Fibroblast of lung (primary cell): Measurements from ENCODE around the gene MARK3. TPM values are rescaled to one million over a fixed set of nuclear protein-coding genes. Genes with fewer than 3 reads are reported as not detected.

Source experiments
- DNase-seq, 2 donors: peaks; one replicate each; pipeline versions ENCODE4 v3.0.0 to v3.0.0-alpha.2; 2010; ENCODE audit warnings: low read depth in 2 of 2
- H2AFZ ChIP-seq: 2 replicates; pipeline ENCODE4 v1.5.1; 2012; ENCODE audit warnings: low read length, control low read depth, inconsistent platforms
- H3K27ac ChIP-seq: 2 replicates; pipeline ENCODE4 v1.5.1; 2011; ENCODE audit warnings: low read length, control low read depth; ENCODE audit not compliant: insufficient read depth
- H3K27me3 ChIP-seq: 2 replicates; pipeline ENCODE4 v1.5.1; 2011; ENCODE audit warnings: mild to moderate bottlenecking, low read length; ENCODE audit not compliant: control insufficient read depth, insufficient read depth
- H3K36me3 ChIP-seq: 2 replicates; pipeline ENCODE4 v1.5.1; 2011; ENCODE audit warnings: low read length; ENCODE audit not compliant: control insufficient read depth, insufficient read depth
- H3K4me1 ChIP-seq: 2 replicates; pipeline ENCODE4 v1.5.1; 2011; ENCODE audit warnings: low read length; ENCODE audit not compliant: control insufficient read depth, insufficient read depth; ENCODE audit errors: extremely low read depth
- H3K4me2 ChIP-seq: 2 replicates; pipeline ENCODE4 v1.5.1; 2011; ENCODE audit warnings: low read length, control low read depth; ENCODE audit not compliant: insufficient read depth; ENCODE audit errors: extremely low read depth
- H3K4me3 ChIP-seq, 4 experiments: fragments of 200-600 bp in 1 of 4; sonication (generic) in 1 of 4; replicated peaks in 1 of 4; 2 replicates each; pipeline ENCODE4 v1.5.1; 2011 to 2016; ENCODE audit warnings: low read length in 4 of 4, low read depth in 3 of 4, mild to moderate bottlenecking in 3 of 4, control low read depth in 2 of 4, inconsistent platforms in 1 of 4, mixed read lengths in 1 of 4; ENCODE audit not compliant: insufficient read depth in 1 of 4; ENCODE audit errors: control extremely low read depth in 1 of 4
- H3K79me2 ChIP-seq: 2 replicates; pipeline ENCODE4 v1.5.1; 2012; ENCODE audit warnings: mild to moderate bottlenecking, low read length, inconsistent platforms; ENCODE audit not compliant: control insufficient read depth, insufficient read depth
- H3K9ac ChIP-seq: 2 replicates; pipeline ENCODE4 v1.5.1; 2011; ENCODE audit warnings: mild to moderate bottlenecking, low read length, control low read depth; ENCODE audit not compliant: insufficient read depth
- H3K9me3 ChIP-seq: 2 replicates; pipeline ENCODE4 v1.5.1; 2012; ENCODE audit warnings: low read depth, low read length; ENCODE audit not compliant: control insufficient read depth, insufficient read depth
- H4K20me1 ChIP-seq: 2 replicates; pipeline ENCODE4 v1.5.1; 2011; ENCODE audit warnings: low read length; ENCODE audit not compliant: control insufficient read depth, insufficient read depth; ENCODE audit errors: extremely low read depth
- CTCF ChIP-seq, 2 donors: IDR thresholded peaks in 1 of 2; conservative IDR thresholded peaks in 1 of 2; 1 replicate in 1 of 2; 2 replicates in 1 of 2; pipeline ENCODE4 v1.5.1; 2011 to 2012; ENCODE audit warnings: low read length in 2 of 2, control low read depth in 1 of 2, inconsistent platforms in 1 of 2, low read depth in 1 of 2, mild to moderate bottlenecking in 1 of 2
- EZH2 ChIP-seq: IDR thresholded peaks from 2 replicates; pipeline ENCODE4 v1.5.1; 2012; ENCODE audit warnings: low read length, control low read depth, mild to moderate bottlenecking; ENCODE audit errors: missing control alignments
- polyA plus RNA-seq, 2 donors: library from polyadenylated mRNA; depleted of rRNA in 1 of 2; stranded (reverse) in 1 of 2; unstranded in 1 of 2; fragments of >200 nt; gene quantifications; 2 replicates each; pipeline ENCODE4 v1.2.1, GENCODE V29; 2011 to 2012; ENCODE audit warnings: missing spikeins in 1 of 2
- total RNA-seq: library from RNA; depleted of rRNA; stranded (reverse); fragments of >200 nt; gene quantifications from 2 replicates; pipeline ENCODE4 v1.2.1, GENCODE V29; 2014

MARK3 gene
- total and polyA plus RNA-seq, 2 donors (not counting 1 experiment from before 2014, with no cell fraction given) = 76.0 to 119 TPM

GRCh38 chr14:103372017-103372416, 13.2 kb upstream of the MARK3 start:
- peaks cover 6% of the 10 kb centered on the region for H3K4me1 ChIP-seq
- no peaks in the 10 kb centered on the region for H3K9me3 ChIP-seq
- DNase-seq = no peak
- H3K9ac ChIP-seq = no peak overlapping the region
- no peak overlapping the region for H3K4me3 ChIP-seq
- no peaks in the 10 kb centered on the region for H3K36me3 ChIP-seq
- peak overlapping the region; percentile 77 for H3K27ac ChIP-seq
- no peak overlapping the region for H3K4me2 ChIP-seq
- H3K27me3 ChIP-seq = no peaks in the 10 kb centered on the region
- no peaks in the 10 kb centered on the region for H4K20me1 ChIP-seq
- no peaks in the 10 kb centered on the region for H3K79me2 ChIP-seq
- TF ChIP-seq CTCF (conservative IDR thresholded peaks at IDR 0.05 in 1 of 2, IDR thresholded peaks at IDR 0.05 in 1 of 2; ENCODE audit: low read depth in 1 of 2, low read length in 2 of 2) (no peak), EZH2 (no peak)
- no peak overlapping the region for H2AFZ ChIP-seq

- peak overlapping the region; percentile 77 for H3K27ac ChIP-seq
These were observed 12.5 kb upstream of the MARK3 start for GRCh38 chr14:103372552-103373304.

GRCh38 chr14:103374121-103374520, 11.1 kb upstream of the MARK3 start:
- Histone ChIP-seq H3K27ac (no peak overlapping the region), H3K4me3 (no peak overlapping the region), H3K4me2 (no peak overlapping the region), H3K27me3 (no peaks in the 10 kb centered on the region), H2AFZ (no peak overlapping the region), H3K9ac (no peak overlapping the region), H4K20me1 (no peaks in the 10 kb centered on the region), H3K79me2 (no peaks in the 10 kb centered on the region), H3K36me3 (no peaks in the 10 kb centered on the region), H3K4me1 (peaks cover 6% of the 10 kb centered on the region), H3K9me3 (no peaks in the 10 kb centered on the region)
- no peak for DNase-seq
- TF ChIP-seq EZH2 (no peak), CTCF (conservative IDR thresholded peaks at IDR 0.05 in 1 of 2, IDR thresholded peaks at IDR 0.05 in 1 of 2; ENCODE audit: low read depth in 1 of 2, low read length in 2 of 2) (no peak)

More at GRCh38 chr14:103372552-103373304, 12.5 kb upstream of the MARK3 start:
- peak; percentile 89 to 93 for DNase-seq
- no peak overlapping the region for H3K4me2 ChIP-seq
- peaks cover 6% of the 10 kb centered on the region for H3K4me1 ChIP-seq
- no peaks in the 10 kb centered on the region for H4K20me1 ChIP-seq
- H3K27me3 ChIP-seq = no peaks in the 10 kb centered on the region
- TF ChIP-seq EZH2 = no peak
- TF ChIP-seq CTCF (conservative IDR thresholded peaks at IDR 0.05 in 1 of 2, IDR thresholded peaks at IDR 0.05 in 1 of 2; ENCODE audit: low read depth in 1 of 2, low read length in 2 of 2) = no peak
- no peak overlapping the region for H3K4me3 ChIP-seq
- no peaks in the 10 kb centered on the region for H3K79me2 ChIP-seq
- no peak overlapping the region for H2AFZ ChIP-seq
- no peaks in the 10 kb centered on the region for H3K36me3 ChIP-seq
- no peaks in the 10 kb centered on the region for H3K9me3 ChIP-seq
- no peak overlapping the region for H3K9ac ChIP-seq
